ENCODE measurements around the gene NAA20.

Gene NAA20, protein sequence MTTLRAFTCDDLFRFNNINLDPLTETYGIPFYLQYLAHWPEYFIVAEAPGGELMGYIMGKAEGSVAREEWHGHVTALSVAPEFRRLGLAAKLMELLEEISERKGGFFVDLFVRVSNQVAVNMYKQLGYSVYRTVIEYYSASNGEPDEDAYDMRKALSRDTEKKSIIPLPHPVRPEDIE

GRCh38 chr20:20017001-20017843 lies at the start of gene NAA20:
NAA20 (plus strand) TSS chr20:20017362; CDS start chr20:20017397, 35 bp downstream.
- DNase-seq, result peak; percentile 82

DNA sequence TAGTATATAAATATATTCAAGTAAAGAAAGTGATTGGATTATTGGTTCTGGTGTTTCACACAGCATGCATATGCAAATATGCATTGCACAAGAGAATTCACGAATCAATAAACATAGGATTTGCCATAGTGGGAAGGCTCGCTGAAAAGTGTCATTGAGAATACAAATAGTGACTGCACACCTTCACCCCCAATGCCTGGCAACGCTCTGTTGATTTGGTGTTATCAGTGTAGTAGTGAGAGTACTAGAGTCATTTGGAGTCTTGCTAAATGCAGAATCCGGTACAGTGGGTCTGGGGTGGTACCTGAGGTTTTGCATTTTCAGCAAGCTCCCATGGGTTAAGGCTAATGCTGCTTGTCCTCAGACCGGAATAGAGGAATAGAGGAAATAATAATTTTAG lies 49.7 kb upstream of the NAA20 start:
- DNase-seq, result no peak

GRCh38 chr20:19968028-19968427 lies 49.1 kb upstream of the NAA20 start:
- DNase-seq, result no peak

DNA sequence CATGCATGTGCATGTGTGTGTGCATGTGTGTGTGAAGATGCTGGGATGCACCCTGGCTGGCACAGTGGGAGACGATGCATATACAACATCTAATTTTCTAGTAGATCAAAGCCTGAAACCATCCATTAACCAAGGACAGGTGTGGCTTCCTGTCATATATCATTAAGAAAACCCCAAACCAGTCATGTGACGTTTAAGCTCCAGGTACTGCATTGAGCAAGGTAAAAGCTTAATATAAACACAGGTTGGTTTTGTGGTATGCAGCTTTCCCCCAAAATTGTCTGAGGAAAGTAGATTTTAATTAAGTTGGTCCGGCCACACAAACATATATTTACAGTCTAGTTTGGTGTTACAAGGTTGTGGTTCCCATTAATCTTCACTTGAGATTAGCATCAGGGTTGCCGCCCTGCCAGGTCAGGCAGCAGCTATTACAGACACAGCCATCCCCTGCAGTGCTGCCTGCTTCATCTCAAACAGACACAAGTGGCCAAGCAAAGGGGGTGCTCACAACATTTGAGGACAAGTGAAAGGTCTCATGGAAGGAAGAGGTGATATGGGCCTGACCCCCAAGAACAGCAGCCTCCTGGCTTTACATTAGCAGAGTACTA lies 48.6 kb upstream of the NAA20 start:
- no peak for DNase-seq

GRCh38 chr20:19969106-19969505 lies 48.1 kb upstream of the NAA20 start:
- DNase-seq, result no peak

DNA sequence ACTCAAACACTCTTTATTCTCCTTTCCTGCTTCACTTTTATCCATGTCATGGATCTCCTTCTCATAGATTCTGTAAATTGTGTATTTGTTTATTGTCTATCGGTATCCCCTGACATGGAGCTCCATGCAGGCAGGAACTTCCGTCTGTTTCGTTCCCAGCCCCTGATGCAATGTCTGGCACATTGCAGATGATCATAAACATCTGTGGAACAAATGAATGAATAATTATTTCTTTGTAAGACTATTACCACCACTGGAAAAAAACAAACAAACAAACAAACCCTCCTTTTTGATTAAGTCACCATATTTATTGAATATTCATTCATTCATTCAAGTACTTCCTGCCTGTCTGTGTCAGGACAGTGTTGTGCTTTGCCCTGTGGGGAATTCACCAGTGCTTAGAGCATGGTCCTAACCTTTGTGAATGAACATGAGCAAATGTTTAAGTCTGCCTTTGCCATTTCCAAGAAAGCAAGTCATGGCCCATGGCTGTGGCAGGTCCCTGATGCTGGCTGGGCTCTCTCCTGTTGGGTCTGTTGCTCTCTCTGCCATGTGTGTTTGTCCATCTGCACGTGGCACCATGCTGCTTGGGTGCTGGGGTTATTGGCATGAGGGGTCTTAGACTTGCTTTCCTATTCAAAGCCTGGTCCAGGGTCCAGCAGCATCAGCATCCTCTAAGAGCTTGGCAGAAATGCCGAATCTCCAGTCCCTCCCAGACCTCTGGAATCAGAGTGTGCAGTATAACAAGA lies 47.5 kb upstream of the NAA20 start:
- no peak for DNase-seq

GRCh38 chr20:19970256-19970765 lies 46.9 kb upstream of the NAA20 start:
- DNase-seq, result no peak

- no peak for DNase-seq
Observed at GRCh38 chr20:19971116-19971515, 46.0 kb upstream of the NAA20 start.

GRCh38 chr20:19973961-19974629 lies 43.1 kb upstream of the NAA20 start:
- no peak for DNase-seq

DNA sequence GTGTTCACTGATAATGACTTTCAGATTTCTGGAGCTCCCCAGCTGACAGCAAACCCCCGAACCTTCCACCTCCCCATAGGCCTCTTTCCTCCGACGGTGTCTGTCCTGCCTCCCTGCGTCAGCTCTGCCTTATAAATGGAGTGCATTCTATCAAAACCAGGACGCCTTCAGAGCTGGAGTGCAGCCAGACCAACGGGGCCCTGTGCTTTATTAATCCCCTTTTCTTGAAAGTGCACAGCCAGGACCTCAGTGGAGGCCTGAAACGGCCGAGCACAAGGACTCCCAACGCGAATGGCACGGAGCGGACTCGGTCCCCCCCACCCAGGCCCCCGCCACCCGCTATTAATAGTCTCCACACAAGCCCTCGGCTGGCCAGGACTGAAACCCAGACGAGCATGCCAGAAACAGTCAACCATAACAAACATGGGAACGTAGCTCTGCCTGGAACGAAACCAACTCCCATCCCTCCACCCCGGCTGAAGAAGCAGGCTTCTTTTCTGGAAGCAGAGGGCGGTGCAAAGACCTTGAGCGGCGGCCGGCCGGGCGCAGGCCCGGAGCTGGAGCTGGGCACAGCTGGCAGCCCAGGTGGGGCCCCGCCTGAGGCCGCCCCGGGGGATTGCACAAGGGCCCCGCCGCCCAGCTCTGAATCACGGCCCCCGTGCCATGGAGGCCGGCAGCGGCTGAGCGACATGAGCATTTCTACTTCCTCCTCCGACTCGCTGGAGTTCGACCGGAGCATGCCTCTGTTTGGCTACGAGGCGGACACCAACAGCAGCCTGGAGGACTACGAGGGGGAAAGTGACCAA lies 42.3 kb upstream of the NAA20 start:
- no peak for DNase-seq

DNA sequence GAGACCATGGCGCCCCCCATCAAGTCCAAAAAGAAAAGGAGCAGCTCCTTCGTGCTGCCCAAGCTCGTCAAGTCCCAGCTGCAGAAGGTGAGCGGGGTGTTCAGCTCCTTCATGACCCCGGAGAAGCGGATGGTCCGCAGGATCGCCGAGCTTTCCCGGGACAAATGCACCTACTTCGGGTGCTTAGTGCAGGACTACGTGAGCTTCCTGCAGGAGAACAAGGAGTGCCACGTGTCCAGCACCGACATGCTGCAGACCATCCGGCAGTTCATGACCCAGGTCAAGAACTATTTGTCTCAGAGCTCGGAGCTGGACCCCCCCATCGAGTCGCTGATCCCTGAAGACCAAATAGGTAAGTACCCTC lies 41.7 kb upstream of the NAA20 start:
- DNase-seq, result no peak

GRCh38 chr20:19975901-19976300 lies 41.3 kb upstream of the NAA20 start:
- DNase-seq, result no peak

- no peak for DNase-seq
Observed at GRCh38 chr20:19976595-19977372, 40.4 kb upstream of the NAA20 start.

DNA sequence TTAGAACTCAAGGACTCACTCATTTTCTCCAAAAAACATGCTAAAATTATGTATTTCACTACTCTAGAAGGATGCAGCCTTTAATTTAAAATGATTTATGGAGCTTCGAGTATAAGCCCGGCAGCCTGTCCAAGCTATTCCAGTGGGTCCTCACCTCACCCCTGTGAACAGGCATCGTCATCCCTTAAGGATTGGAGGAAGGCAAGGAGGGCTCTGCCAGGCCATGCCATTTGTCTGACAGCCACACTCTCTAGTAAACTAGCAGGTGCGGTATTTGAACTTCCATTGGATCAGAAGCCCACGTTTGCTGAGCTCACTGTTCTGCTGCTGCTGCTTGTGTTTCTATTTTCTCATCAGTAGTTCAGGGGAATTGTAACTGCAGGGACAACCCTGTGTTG lies 39.8 kb upstream of the NAA20 start:
- DNase-seq, result no peak

- no peak for DNase-seq
Observed at GRCh38 chr20:19978511-19979210, 38.5 kb upstream of the NAA20 start.

GRCh38 chr20:19981031-19981451 lies 36.1 kb upstream of the NAA20 start:
- DNase-seq, result no peak

DNA sequence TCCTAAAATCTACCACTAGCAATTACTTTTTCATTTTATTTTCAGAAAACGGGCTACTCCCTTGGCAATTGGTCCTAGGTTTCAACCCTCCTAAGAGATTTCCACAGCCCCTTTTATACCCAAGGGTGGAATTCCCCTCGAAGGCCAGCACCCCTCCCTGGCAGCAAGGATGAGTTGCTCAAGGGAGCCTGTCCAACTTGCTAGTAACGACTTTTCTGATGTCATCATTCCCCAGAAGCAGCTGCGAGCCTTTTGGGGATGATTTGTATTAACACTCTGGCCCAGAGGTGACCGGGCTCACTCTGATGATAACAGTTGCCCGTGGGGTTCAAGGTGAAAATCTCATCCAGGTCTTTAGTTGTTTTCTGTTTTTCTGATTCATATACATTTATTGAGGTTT lies 30.7 kb upstream of the NAA20 start:
- DNase-seq, result no peak

DNA sequence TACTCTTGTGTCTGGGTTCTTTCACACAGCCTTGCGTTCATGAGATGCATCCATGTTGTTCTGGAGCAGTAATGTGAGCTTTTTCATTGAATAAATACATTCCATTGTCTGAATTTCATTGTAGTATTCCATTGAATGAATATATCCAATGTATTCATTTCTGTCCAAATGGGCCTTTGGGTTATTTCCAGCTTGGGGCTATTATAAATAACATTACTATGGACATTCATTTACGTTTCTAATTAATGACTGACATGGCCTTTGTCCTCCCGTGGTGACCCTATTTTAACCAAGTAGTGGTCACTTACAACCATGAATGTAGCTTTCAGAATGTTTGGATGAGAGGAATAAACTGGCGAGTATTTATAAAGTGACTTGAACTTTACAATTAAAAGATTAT lies 30.1 kb upstream of the NAA20 start:
- no peak for DNase-seq

DNA sequence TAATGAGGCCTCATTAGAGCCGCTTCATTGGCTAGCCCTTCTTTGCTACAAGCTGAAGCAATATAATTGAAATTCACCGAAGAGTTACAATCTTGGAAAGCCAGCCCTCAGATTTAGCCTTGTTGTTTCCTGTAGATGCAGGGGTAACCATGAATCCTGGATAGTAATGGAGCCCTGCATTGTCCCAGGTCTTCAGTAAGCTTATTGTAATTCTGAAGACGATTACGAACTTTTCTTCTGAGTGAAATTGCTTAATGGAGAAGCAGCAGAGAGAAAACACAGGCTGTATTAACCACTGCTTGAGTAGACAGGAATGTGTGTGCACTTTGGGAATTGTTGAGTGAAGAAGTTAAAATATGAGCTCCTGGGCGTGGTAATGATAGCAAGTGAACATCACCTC lies 26.3 kb upstream of the NAA20 start:
- no peak for DNase-seq

GRCh38 chr20:19991308-19991707 lies 25.9 kb upstream of the NAA20 start:
- DNase-seq, result no peak
